D721Med (cell line): ENCODE results near the gene HNRNPL.
"Not testable (repeated sequence)": the region's sequence is repeated elsewhere in the genome, so short reads cannot be mapped to it uniquely, and the experiment has no call there.

Experiments used
- DNase-seq: peaks from one replicate; pipeline ENCODE4 v3.0.0; 2011; ENCODE audit warnings: low spot score; ENCODE audit not compliant: insufficient read length
- FAIRE-seq: peaks from 2 replicates; lab custom pipeline; 2011; peaks lifted over from hg19 to GRCh38; lab: Jason Lieb, UNC
- CTCF ChIP-seq: IDR thresholded peaks from 2 replicates; pipeline ENCODE4 v1.5.1; 2012; ENCODE audit warnings: mild to moderate bottlenecking, control low read depth; ENCODE audit not compliant: insufficient read depth; ENCODE audit errors: missing control alignments

Gene HNRNPL

GRCh38 chr19:38856813-38857212 lies 7.0 kb upstream of the HNRNPL start:
- TF ChIP-seq CTCF: no peak
- DNase-seq (no peak), FAIRE-seq (no peak)

GRCh38 chr19:38855751-38856150 lies 6.0 kb upstream of the HNRNPL start:
- DNase-seq, FAIRE-seq: not testable (repeated sequence)

- DNase-seq, FAIRE-seq: not testable (repeated sequence)
Observed at GRCh38 chr19:38854961-38855360, 5.2 kb upstream of the HNRNPL start.

GRCh38 chr19:38853214-38853613 lies 3.4 kb upstream of the HNRNPL start:
- FAIRE-seq (no peak), DNase-seq (no peak)
- no peak for TF ChIP-seq CTCF

- FAIRE-seq: no peak
- DNase-seq: no peak
- TF ChIP-seq CTCF: no peak
Observed at GRCh38 chr19:38852231-38853044, 2.7 kb upstream of the HNRNPL start.

- FAIRE-seq: no peak
- no peak for TF ChIP-seq CTCF
Observed at GRCh38 chr19:38851622-38852230, 1.9 kb upstream of the HNRNPL start.

GRCh38 chr19:38850976-38851621 lies 1.3 kb upstream of the HNRNPL start:
- no peak for TF ChIP-seq CTCF
- DNase-seq (no peak), FAIRE-seq (no peak)

More at GRCh38 chr19:38851622-38852230, 1.9 kb upstream of the HNRNPL start:
- no peak for DNase-seq
